Effector memory CD8-positive, alpha-beta T cell (primary cell): ENCODE data around the gene PIAS4.

Source experiments
- ATAC-seq: fragments of 150-1000 bp; cut with Tn5 transposase; replicated peaks from 2 replicates; pipeline ENCODE4 v1.10.0; 2021; ENCODE audit warnings: mild to moderate bottlenecking, moderate library complexity
- DNase-seq, 3 experiments: peaks; one replicate each; pipeline ENCODE4 v3.0.0; 2021
- H3K27ac Mint-ChIP-seq, 2 donors: one replicate each; pipeline ENCODE4 v1.8.0; 2022; ENCODE audit warnings: mild to moderate bottlenecking in 2 of 2, mixed read lengths in 2 of 2, moderate library complexity in 2 of 2
- H3K27me3 Mint-ChIP-seq, 2 donors: one replicate each; pipeline ENCODE4 v1.8.0; 2022; ENCODE audit warnings: mixed read lengths in 2 of 2
- H3K36me3 Mint-ChIP-seq: one replicate; pipeline ENCODE4 v1.8.0; 2022; ENCODE audit warnings: mild to moderate bottlenecking, moderate library complexity, mixed read lengths; ENCODE audit not compliant: insufficient read depth
- H3K4me1 Mint-ChIP-seq, 2 donors: one replicate each; pipeline ENCODE4 v1.8.0; 2022; ENCODE audit warnings: low read depth in 2 of 2, mixed read lengths in 2 of 2
- H3K4me3 Mint-ChIP-seq, 2 donors: one replicate each; pipeline ENCODE4 v1.8.0; 2022; ENCODE audit warnings: mild to moderate bottlenecking in 2 of 2, mixed read lengths in 2 of 2, moderate library complexity in 2 of 2
- H3K9me3 Mint-ChIP-seq, 2 donors: one replicate each; pipeline ENCODE4 v1.8.0; 2022; ENCODE audit warnings: mixed read lengths in 2 of 2

Gene PIAS4

DNA sequence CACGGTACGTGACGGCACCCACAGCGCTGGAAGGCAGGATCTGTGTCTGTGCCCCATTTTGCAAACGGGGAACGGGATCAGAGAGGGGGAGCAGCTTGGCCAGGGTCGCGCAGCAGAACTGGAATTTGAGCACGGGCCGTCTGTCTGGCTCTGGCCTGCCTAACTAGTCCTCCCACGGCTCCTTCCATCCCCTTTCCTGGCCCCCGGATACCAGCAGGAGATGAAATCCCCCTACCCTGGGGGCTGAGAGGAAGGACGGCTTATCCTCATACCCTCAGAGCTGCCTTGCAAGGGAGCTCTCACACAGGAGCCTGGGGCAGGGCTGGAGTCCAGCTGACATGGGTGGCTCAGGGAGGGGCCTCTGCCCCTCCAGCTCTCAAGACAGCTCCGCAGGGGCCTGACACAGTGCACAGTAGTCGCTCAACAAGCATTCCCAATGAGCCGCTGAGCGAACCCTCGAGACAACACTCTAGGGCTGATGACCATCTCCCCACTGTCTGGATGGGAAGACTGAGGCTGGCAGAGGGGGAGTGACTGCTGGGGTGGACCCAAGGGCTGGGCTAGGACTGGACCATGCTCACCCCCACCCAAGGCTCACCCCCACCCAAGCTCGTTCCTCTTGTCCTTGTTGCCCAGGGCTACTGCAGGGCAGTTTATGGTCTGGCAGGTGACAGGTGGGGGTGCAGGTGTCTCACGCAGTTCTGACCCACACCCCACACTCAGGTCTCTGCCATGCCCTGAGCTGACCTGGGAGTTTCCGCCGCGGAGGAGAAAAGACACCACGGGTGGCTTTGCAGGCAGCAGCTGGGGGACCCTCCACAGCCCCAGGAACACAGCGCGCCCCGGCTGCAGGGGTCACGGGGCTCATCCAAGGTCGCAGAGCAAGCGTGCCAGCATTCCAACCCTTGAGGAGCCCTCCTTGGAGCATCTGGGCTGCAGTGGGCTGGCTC lies 55.2 kb downstream of the PIAS4 start:
- Mint-ChIP-seq H3K36me3 (peaks cover 63% of the 10 kb centered on the region), H3K4me3 (peak overlapping the region; percentile 85 to 89), H3K27me3 (no peaks in the 10 kb centered on the region), H3K27ac (peak overlapping the region; percentile 89 to 92), H3K9me3 (no peaks in the 10 kb centered on the region), H3K4me1 (peaks cover 28% of the 10 kb centered on the region in 2 donors)
- DNase-seq (no peak), ATAC-seq (no peak)

- peaks cover 59% of the 10 kb centered on the region for H3K36me3 Mint-ChIP-seq
- peak overlapping the region; percentile 85 to 89 for H3K4me3 Mint-ChIP-seq
- ATAC-seq (no peak), DNase-seq (no peak)
- no peaks in the 10 kb centered on the region for H3K9me3 Mint-ChIP-seq
- peaks cover 28 to 29% of the 10 kb centered on the region in 2 donors for H3K4me1 Mint-ChIP-seq
- peak overlapping the region; percentile 89 to 92 for H3K27ac Mint-ChIP-seq
- no peaks in the 10 kb centered on the region for H3K27me3 Mint-ChIP-seq
Measured at GRCh38 chr19:4063369-4064148, 56.0 kb downstream of the PIAS4 start.

- peaks cover 55% of the 10 kb centered on the region for H3K36me3 Mint-ChIP-seq
- H3K4me3 Mint-ChIP-seq: peak overlapping the region; percentile 85 to 89
- peaks cover 31 to 33% of the 10 kb centered on the region in 2 donors for H3K4me1 Mint-ChIP-seq
- DNase-seq: no peak
- H3K9me3 Mint-ChIP-seq: no peaks in the 10 kb centered on the region
- no peaks in the 10 kb centered on the region for H3K27me3 Mint-ChIP-seq
- H3K27ac Mint-ChIP-seq: peak overlapping the region; percentile 89 to 92
- no peak for ATAC-seq
Measured at GRCh38 chr19:4064149-4064495, 56.6 kb downstream of the PIAS4 start.

- ATAC-seq: no peak
- peak overlapping the region; percentile 85 to 89 for H3K4me3 Mint-ChIP-seq
- peak overlapping the region; percentile 89 to 92 for H3K27ac Mint-ChIP-seq
- H3K4me1 Mint-ChIP-seq: peaks cover 31 to 32% of the 10 kb centered on the region in 2 donors
- no peaks in the 10 kb centered on the region for H3K27me3 Mint-ChIP-seq
- no peaks in the 10 kb centered on the region for H3K9me3 Mint-ChIP-seq
- H3K36me3 Mint-ChIP-seq: peaks cover 54% of the 10 kb centered on the region
- peak; percentile 54 to 56 (median 56) for DNase-seq
Measured at GRCh38 chr19:4064496-4065260, 57.1 kb downstream of the PIAS4 start.

DNA sequence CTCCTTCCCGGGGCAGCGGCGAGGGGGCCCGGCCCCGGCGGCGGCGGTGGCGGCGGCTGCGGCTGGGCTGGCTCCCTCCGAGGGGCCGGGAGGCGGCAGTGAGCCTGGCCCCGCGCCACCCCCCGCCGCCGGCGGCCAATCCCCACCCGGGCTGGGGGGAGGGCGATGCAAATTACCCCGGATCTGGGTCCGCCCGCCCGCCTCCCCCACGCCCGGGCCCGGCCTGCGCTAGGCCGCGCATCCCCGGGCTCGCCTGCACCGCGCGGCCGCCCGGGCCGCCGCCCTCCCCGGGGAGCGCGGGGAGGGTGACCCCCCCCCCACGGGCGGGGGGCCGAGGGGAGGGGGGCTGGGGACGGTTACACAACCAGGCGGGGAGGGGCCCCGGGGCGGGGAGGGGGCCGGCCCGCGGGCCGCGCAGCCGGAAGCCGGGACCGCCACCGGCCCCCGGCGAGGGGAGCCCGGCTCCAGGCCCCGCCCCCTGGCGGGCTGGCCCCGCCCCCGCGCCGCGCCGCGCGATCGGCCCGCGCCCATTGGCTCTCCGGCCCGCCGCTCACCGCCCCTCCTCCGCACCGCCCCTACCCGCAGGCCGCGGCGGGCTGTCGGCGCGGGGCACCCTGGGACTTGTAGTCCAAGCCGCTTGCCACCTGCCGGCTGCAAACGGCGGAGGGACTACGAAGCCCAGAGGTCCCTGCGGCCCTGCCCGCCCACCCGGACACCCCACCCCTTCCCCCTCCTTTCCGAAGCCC lies 58.1 kb downstream of the PIAS4 start:
- no peaks in the 10 kb centered on the region for H3K9me3 Mint-ChIP-seq
- no peaks in the 10 kb centered on the region for H3K27me3 Mint-ChIP-seq
- peaks cover 29 to 31% of the 10 kb centered on the region in 2 donors for H3K4me1 Mint-ChIP-seq
- peak; percentile 95 to 98 (median 96) for DNase-seq
- H3K27ac Mint-ChIP-seq: no peak overlapping the region
- peak overlapping the region; percentile 82 to 85 for H3K4me3 Mint-ChIP-seq
- H3K36me3 Mint-ChIP-seq: peaks cover 46% of the 10 kb centered on the region
- peak; percentile 70 for ATAC-seq

DNA sequence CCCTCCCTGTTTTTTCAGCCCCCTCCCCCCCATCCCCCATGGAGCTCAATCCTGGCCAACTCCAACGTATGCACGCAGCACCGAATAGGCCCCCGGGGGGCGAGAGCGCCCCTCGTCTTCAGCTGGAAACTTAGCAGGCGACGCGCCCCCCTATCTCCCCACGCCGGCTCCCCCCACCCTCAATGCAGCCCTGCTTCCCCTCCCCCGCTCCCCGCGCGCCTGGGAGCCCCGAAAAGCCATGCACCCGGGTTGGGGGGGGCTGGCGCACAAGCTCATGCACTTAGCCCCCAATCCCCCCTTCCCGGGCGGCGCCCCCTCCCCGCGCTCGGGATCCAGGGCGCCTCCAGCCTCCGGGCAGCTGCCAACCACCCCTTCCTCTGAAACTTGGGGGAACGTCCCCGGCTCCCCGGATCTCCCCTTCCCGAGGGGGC lies 58.7 kb downstream of the PIAS4 start:
- peak; percentile 48 to 62 (median 52) for DNase-seq
- ATAC-seq: no peak
- no peak overlapping the region for H3K27ac Mint-ChIP-seq

DNA sequence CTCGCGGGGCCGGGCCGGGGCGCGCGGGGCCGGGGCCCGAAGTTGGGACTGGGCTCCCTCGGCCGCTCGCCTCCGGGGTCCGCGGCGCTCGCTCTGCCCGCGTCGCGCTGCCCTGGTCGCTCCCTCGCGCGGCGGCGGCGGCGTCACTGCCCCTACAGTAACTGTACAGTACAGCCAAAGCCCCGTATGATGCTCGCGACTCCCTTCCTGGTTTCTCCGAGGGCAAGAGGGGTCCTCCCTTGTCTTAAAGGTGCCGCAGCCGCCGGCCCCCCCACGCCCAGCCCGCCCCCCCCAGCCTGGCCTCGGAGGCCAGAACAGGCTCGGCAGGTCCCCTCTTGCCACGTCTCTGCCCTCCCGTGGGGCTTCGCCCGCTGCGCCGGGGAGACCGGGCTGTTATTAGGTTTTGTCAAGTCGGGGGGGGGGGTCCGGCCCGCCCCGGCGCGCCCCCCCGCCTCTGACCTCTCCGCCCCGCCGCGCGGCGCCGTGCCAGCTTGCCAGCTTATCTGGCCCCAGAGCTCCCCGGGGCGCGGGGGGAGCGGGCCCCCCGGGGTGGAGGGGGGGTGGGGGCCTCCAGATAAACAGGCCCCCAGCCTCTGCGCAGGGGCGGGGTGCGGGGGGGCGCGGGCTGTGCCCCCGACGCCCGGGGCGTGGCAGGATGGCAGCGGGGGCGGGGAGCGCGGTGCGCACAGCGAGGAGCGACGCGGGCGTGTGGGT lies 59.3 kb downstream of the PIAS4 start, which contains the start of gene ZBTB7A:
Gene ZBTB7A (minus strand): TSS at position 218 of the 714 bp plus-strand sequence. CDS start 11,667 bp downstream, outside the sequence.
- peak within 1 kb of the TSS in 1 of 2 donors; percentile 75 for H3K27ac Mint-ChIP-seq
- H3K27me3 Mint-ChIP-seq: no peaks in the 10 kb centered on the region
- peaks cover 37% of the 10 kb centered on the region for H3K36me3 Mint-ChIP-seq
- H3K4me3 Mint-ChIP-seq: peak within 1 kb of the TSS; percentile 82 to 85
- peaks cover 28 to 29% of the 10 kb centered on the region in 2 donors for H3K4me1 Mint-ChIP-seq
- H3K9me3 Mint-ChIP-seq: no peaks in the 10 kb centered on the region
- ATAC-seq (peak; percentile 45), DNase-seq (peak; percentile 67 to 76 (median 69))

More for the DNA sequence above, 58.7 kb downstream of the PIAS4 start:
- Mint-ChIP-seq H3K4me3 (peak overlapping the region; percentile 82 to 85), H3K9me3 (no peaks in the 10 kb centered on the region), H3K27me3 (no peaks in the 10 kb centered on the region), H3K36me3 (peaks cover 41% of the 10 kb centered on the region), H3K4me1 (peaks cover 28 to 31% of the 10 kb centered on the region in 2 donors)

GRCh38 chr19:4067396-4068046 lies 60.0 kb downstream of the PIAS4 start:
- no peak for DNase-seq
- Mint-ChIP-seq H3K27ac (peak overlapping the region; percentile 75 to 86), H3K4me1 (peaks cover 24 to 25% of the 10 kb centered on the region in 2 donors), H3K9me3 (no peaks in the 10 kb centered on the region), H3K4me3 (peak overlapping the region; percentile 79 to 81), H3K27me3 (no peaks in the 10 kb centered on the region), H3K36me3 (peaks cover 32% of the 10 kb centered on the region)
- peak; percentile 3 for ATAC-seq

GRCh38 chr19:4068047-4068966 lies 60.8 kb downstream of the PIAS4 start:
- ATAC-seq (no peak), DNase-seq (no peak)
- peak overlapping the region; percentile 75 to 86 for H3K27ac Mint-ChIP-seq
- H3K9me3 Mint-ChIP-seq: no peaks in the 10 kb centered on the region
- H3K4me1 Mint-ChIP-seq: peaks cover 19 to 22% of the 10 kb centered on the region in 2 donors
- H3K27me3 Mint-ChIP-seq: no peaks in the 10 kb centered on the region
- H3K36me3 Mint-ChIP-seq: peaks cover 28% of the 10 kb centered on the region
- H3K4me3 Mint-ChIP-seq: peak overlapping the region; percentile 79 to 81

- DNase-seq (no peak), ATAC-seq (no peak)
- H3K9me3 Mint-ChIP-seq: no peaks in the 10 kb centered on the region
- no peaks in the 10 kb centered on the region for H3K27me3 Mint-ChIP-seq
- H3K36me3 Mint-ChIP-seq: peaks cover 22% of the 10 kb centered on the region
- peak overlapping the region; percentile 44 to 86 for H3K27ac Mint-ChIP-seq
- peak overlapping the region; percentile 79 to 81 for H3K4me3 Mint-ChIP-seq
- peaks cover 17 to 18% of the 10 kb centered on the region in 2 donors for H3K4me1 Mint-ChIP-seq
Measured at GRCh38 chr19:4069331-4069959, 61.9 kb downstream of the PIAS4 start.
